HG02973 (cell line): ENCODE results near the gene ADIPOR2.
A peak's percentile ranks its signal among the peaks of the same experiment; 100 is the strongest.

ENCODE experiments used
- ATAC-seq: cut with Tn5 transposase; IDR thresholded peaks from one replicate; pipeline ENCODE4 v1.9.1; 2021; ENCODE audit warnings: moderate library complexity; ENCODE audit not compliant: unreplicated experiment

ADIPOR2 gene

GRCh38 chr12:1797011-1797901, 106.4 kb downstream of the ADIPOR2 start:
- peak; percentile 15 for ATAC-seq

- no peak for ATAC-seq
Observed at GRCh38 chr12:1797991-1798640, 107.2 kb downstream of the ADIPOR2 start.

- ATAC-seq: no peak
Observed at GRCh38 chr12:1798641-1799020, 107.8 kb downstream of the ADIPOR2 start.

- ATAC-seq: no peak
Observed at GRCh38 chr12:1799051-1799881, 108.4 kb downstream of the ADIPOR2 start.

- ATAC-seq: no peak
Observed at GRCh38 chr12:1799882-1800400, 109.1 kb downstream of the ADIPOR2 start.

GRCh38 chr12:1800401-1801302, 109.8 kb downstream of the ADIPOR2 start:
- ATAC-seq: no peak

- ATAC-seq: no peak
Observed at GRCh38 chr12:1801303-1801975, 110.6 kb downstream of the ADIPOR2 start.

GRCh38 chr12:1803736-1804135, 112.9 kb downstream of the ADIPOR2 start:
- no peak for ATAC-seq

GRCh38 chr12:1804545-1805332, 113.9 kb downstream of the ADIPOR2 start:
- peak; percentile 84 for ATAC-seq

- no peak for ATAC-seq
Observed at GRCh38 chr12:1805441-1806081, 114.7 kb downstream of the ADIPOR2 start.

GRCh38 chr12:1806301-1807086, 115.6 kb downstream of the ADIPOR2 start:
- ATAC-seq: no peak

GRCh38 chr12:1807087-1807860, 116.4 kb downstream of the ADIPOR2 start:
- no peak for ATAC-seq

GRCh38 chr12:1808036-1808797, 117.3 kb downstream of the ADIPOR2 start:
- ATAC-seq: no peak

- no peak for ATAC-seq
Observed at GRCh38 chr12:1808798-1809480, 118.1 kb downstream of the ADIPOR2 start.

GRCh38 chr12:1809591-1810190, 118.8 kb downstream of the ADIPOR2 start:
- no peak for ATAC-seq
